HepG2 (cell line): Measurements from ENCODE around the gene CHKA. TPM values are rescaled to one million over a fixed set of nuclear protein-coding genes. Genes with fewer than 3 reads are reported as not detected.

Experiments
- ATAC-seq: fragments of 200-7000 bp; cut with Tn5 transposase; 3 replicates; pipeline ENCODE4 v1.9.1; 2020; ENCODE audit warnings: mild to moderate bottlenecking, moderate library complexity
- BruUV-seq: library from RNA; stranded (reverse); fragments of 400-500 nt; replicated peaks from 2 replicates; lab custom pipeline; 2021; lab: Mats Ljungman, UMichigan
- CTCF ChIA-PET: fragments of 300-600 bp; formaldehyde crosslinking; extraction: SDS; loops from one replicate; lab custom pipeline; 2021; ENCODE audit warnings: low total read pairs, inconsistent platforms, low intra/inter-chr PET ratio; lab: Yijun Ruan, JAX
- POLR2A ChIA-PET: fragments of 350-600 bp; sonication (Branson Sonifier 250); formaldehyde crosslinking; loops from one replicate; lab custom pipeline; 2020; ENCODE audit warnings: antibody characterized with exemption, inconsistent platforms; lab: Yijun Ruan, JAX
- DNase-seq: peaks from one replicate; pipeline ENCODE4 v3.0.0-alpha.2; 2015; ENCODE audit warnings: low spot score
- FAIRE-seq: peaks from 3 replicates; lab custom pipeline; 2011; peaks lifted over from hg19 to GRCh38; lab: Jason Lieb, UNC
- H2AFZ ChIP-seq: one replicate; pipeline ENCODE4 v1.6.1; 2011; ENCODE audit warnings: low read length, inconsistent platforms
- H3K27ac ChIP-seq: fragments of 300-600 bp; 3 replicates; pipeline ENCODE4 v1.8.0; 2011; ENCODE audit warnings: mixed run types, mild to moderate bottlenecking, mixed read lengths, low read length, inconsistent platforms; ENCODE audit not compliant: insufficient read depth; ENCODE audit errors: extremely low read length
- H3K27me3 ChIP-seq, 2 experiments: fragments of 200-600 bp in 1 of 2; 2 replicates in 1 of 2; 3 replicates in 1 of 2; pipeline versions ENCODE4 v1.6.0 to v1.8.0; 2011; ENCODE audit warnings: low read length in 2 of 2, mild to moderate bottlenecking in 2 of 2, moderate library complexity in 2 of 2, inconsistent platforms in 1 of 2; ENCODE audit not compliant: insufficient read depth in 2 of 2, control insufficient read depth in 1 of 2
- H3K36me3 ChIP-seq, 2 experiments: fragments of 200-600 bp in 1 of 2; replicated peaks in 1 of 2; 2 replicates in 1 of 2; 3 replicates in 1 of 2; pipeline versions ENCODE4 v1.5.1 to v1.8.0; 2011; ENCODE audit warnings: low read length in 2 of 2, inconsistent platforms in 1 of 2; ENCODE audit not compliant: insufficient read depth in 2 of 2, control insufficient read depth in 1 of 2
- H3K4me1 ChIP-seq: 2 replicates; pipeline ENCODE4 v1.5.1; 2012; ENCODE audit warnings: low read length, inconsistent platforms; ENCODE audit not compliant: insufficient read depth
- H3K4me2 ChIP-seq: 2 replicates; pipeline ENCODE4 v1.6.0; 2011; ENCODE audit warnings: low read depth, low read length, inconsistent platforms
- H3K4me3 ChIP-seq, 3 experiments: fragments of 200-600 bp in 1 of 3; sonication (generic), shearing (Covaris generic) in 1 of 3; replicated peaks in 1 of 3; 2 replicates each; pipeline ENCODE4 v1.5.1; 2011 to 2016; ENCODE audit warnings: low read length in 3 of 3, inconsistent platforms in 2 of 3, low read depth in 2 of 3, mild to moderate bottlenecking in 2 of 3, control low read depth in 1 of 3, mixed read lengths in 1 of 3; ENCODE audit not compliant: insufficient read depth in 1 of 3
- H3K79me2 ChIP-seq: one replicate; pipeline ENCODE4 v1.6.1; 2011; ENCODE audit warnings: low read length, inconsistent platforms; ENCODE audit not compliant: insufficient read depth
- H3K9ac ChIP-seq: 2 replicates; pipeline ENCODE4 v1.6.0; 2011; ENCODE audit warnings: mild to moderate bottlenecking, low read depth, low read length, inconsistent platforms; ENCODE audit not compliant: insufficient read depth
- H3K9me3 ChIP-seq: 2 replicates; pipeline ENCODE4 v1.5.1; 2012; ENCODE audit warnings: mild to moderate bottlenecking, low read length
- H4K20me1 ChIP-seq: 2 replicates; pipeline ENCODE4 v1.6.0; 2011; ENCODE audit warnings: inconsistent platforms, mild to moderate bottlenecking, low read length, moderate library complexity; ENCODE audit not compliant: insufficient read depth
- AGO1 ChIP-seq: fragments of 200-400 bp; formaldehyde crosslinking; IDR thresholded peaks from 2 replicates; pipeline ENCODE4 v1.6.1; 2017; ENCODE audit warnings: mild to moderate bottlenecking, low read depth, low read length, moderate library complexity; ENCODE audit not compliant: poor library complexity, severe bottlenecking
- CEBPB ChIP-seq: IDR thresholded peaks from 2 replicates; pipeline ENCODE4 v1.6.1; 2011; ENCODE audit warnings: low read depth, low read length, improper control_type of control experiment, borderline replicate concordance
- DMAP1 ChIP-seq: IDR thresholded peaks from 2 replicates; pipeline ENCODE4 v1.6.1; 2016
- KDM2A ChIP-seq: sonication (generic); formaldehyde crosslinking; IDR thresholded peaks from 2 replicates; pipeline ENCODE4 v1.4.0; 2020; ENCODE audit warnings: low read depth, missing genetic modification reagents, borderline replicate concordance
- NFYB ChIP-seq: sonication (generic); formaldehyde crosslinking; IDR thresholded peaks from 2 replicates; pipeline ENCODE4 v1.4.0; 2020; ENCODE audit warnings: missing genetic modification reagents
- RBM22 ChIP-seq: fragments of 200-400 bp; formaldehyde crosslinking; optimal IDR thresholded peaks from 2 replicates; pipeline ENCODE3; 2017; ENCODE audit warnings: mild to moderate bottlenecking, low read length, moderate library complexity
- TP53 ChIP-seq: sonication (generic); formaldehyde crosslinking; conservative IDR thresholded peaks from 2 replicates; pipeline ENCODE4 v1.4.0; 2020; ENCODE audit warnings: missing genetic modification reagents
- ZNF564 ChIP-seq: sonication (generic); formaldehyde crosslinking; IDR thresholded peaks from 2 replicates; pipeline ENCODE4 v1.8.1; 2023; ENCODE audit warnings: mild to moderate bottlenecking, missing genetic modification reagents
- ZSCAN12 ChIP-seq: sonication (generic); formaldehyde crosslinking; IDR thresholded peaks from 2 replicates; pipeline ENCODE4 v1.9.0; 2021; ENCODE audit warnings: mild to moderate bottlenecking, missing genetic modification reagents
- ZSCAN9 ChIP-seq: IDR thresholded peaks from 2 replicates; pipeline ENCODE4 v1.6.1; 2016; ENCODE audit warnings: borderline replicate concordance
- WGBS: methylation state at CpG from one replicate; pipeline ENCODE4 v1.1.6; 2017; ENCODE audit warnings: low lambda C conversion rate; 5-methylcytosine and 5-hydroxymethylcytosine counted together
- in situ Hi-C: cut with HindIII; loops from 2 replicates; pipeline ENCODE4 v1.10.0; 2017; ENCODE audit warnings: low pct_unique_long_range_greater_than_20kb; ENCODE audit not compliant: extremely low pct_ligation_motif_present
- intact Hi-C: fragments of 100-400 bp; cut with micrococcal nuclease; formaldehyde crosslinking; loops from one replicate; pipeline ENCODE4 v1.10.0; 2022; ENCODE audit not compliant: unreplicated experiment
- polyA plus RNA-seq, 8 experiments: library from polyadenylated mRNA; depleted of rRNA in 3 of 8; stranded (reverse) in 7 of 8; unstranded in 1 of 8; fragments of >200 nt; fragmentation: Illumina TruSeq in 4 of 8; extraction: Trizol in 4 of 8; gene quantifications; 2 replicates each; pipeline versions ENCODE4 v1.2.1 to v1.2.3, GENCODE V29; 2011 to 2016; ENCODE audit warnings: low read depth in 4 of 8, missing spikeins in 1 of 8, mixed read lengths in 1 of 8; ENCODE audit not compliant: insufficient read depth in 1 of 8
- total RNA-seq, 5 experiments: library from RNA; depleted of rRNA; stranded (reverse); fragments of >200 nt; fragmentation: Illumina TruSeq; extraction: Trizol; gene quantifications; 2 replicates each; pipeline ENCODE4 v1.2.3, GENCODE V29; 2016; ENCODE audit warnings: low read depth in 1 of 5
- TF ChIP-seq, protein P1 (sequence below): sonication (generic); formaldehyde crosslinking; IDR thresholded peaks from 2 replicates; pipeline ENCODE4 v1.4.0; 2020; ENCODE audit warnings: missing genetic modification reagents, borderline replicate concordance
- TF ChIP-seq, protein P2 (sequence below): sonication (generic); formaldehyde crosslinking; IDR thresholded peaks from 2 replicates; pipeline ENCODE4 v1.8.0; 2022; ENCODE audit warnings: low read depth, missing genetic modification reagents

CHKA gene
- total and polyA plus RNA-seq, 2 of the 13 experiments (the other 11 are each of a cell fraction or from before 2014, with no cell fraction given), result 71.6 to 92.7 TPM

GRCh38 chr11:68074584-68075352 lies 46.4 kb downstream of the CHKA start:
- no peak overlapping the region for H3K9ac ChIP-seq
- FAIRE-seq (no peak), ATAC-seq (no peak), DNase-seq (no peak)
- peaks cover 35% of the 10 kb centered on the region for H3K4me1 ChIP-seq
- ChIA-PET POLR2A (no interaction called here), CTCF (no interaction called here)
- H3K4me3 ChIP-seq, result no peak overlapping the region
- no peak overlapping the region for H3K27ac ChIP-seq
- no TSS peak for BruUV-seq
- peaks cover 48% of the 10 kb centered on the region for H3K79me2 ChIP-seq
- no peaks in the 10 kb centered on the region for H3K27me3 ChIP-seq
- TF ChIP-seq CEBPB, result peak; percentile 64; the same call in 1 of the 2 replicates
- TF ChIP-seq, protein P1, sequence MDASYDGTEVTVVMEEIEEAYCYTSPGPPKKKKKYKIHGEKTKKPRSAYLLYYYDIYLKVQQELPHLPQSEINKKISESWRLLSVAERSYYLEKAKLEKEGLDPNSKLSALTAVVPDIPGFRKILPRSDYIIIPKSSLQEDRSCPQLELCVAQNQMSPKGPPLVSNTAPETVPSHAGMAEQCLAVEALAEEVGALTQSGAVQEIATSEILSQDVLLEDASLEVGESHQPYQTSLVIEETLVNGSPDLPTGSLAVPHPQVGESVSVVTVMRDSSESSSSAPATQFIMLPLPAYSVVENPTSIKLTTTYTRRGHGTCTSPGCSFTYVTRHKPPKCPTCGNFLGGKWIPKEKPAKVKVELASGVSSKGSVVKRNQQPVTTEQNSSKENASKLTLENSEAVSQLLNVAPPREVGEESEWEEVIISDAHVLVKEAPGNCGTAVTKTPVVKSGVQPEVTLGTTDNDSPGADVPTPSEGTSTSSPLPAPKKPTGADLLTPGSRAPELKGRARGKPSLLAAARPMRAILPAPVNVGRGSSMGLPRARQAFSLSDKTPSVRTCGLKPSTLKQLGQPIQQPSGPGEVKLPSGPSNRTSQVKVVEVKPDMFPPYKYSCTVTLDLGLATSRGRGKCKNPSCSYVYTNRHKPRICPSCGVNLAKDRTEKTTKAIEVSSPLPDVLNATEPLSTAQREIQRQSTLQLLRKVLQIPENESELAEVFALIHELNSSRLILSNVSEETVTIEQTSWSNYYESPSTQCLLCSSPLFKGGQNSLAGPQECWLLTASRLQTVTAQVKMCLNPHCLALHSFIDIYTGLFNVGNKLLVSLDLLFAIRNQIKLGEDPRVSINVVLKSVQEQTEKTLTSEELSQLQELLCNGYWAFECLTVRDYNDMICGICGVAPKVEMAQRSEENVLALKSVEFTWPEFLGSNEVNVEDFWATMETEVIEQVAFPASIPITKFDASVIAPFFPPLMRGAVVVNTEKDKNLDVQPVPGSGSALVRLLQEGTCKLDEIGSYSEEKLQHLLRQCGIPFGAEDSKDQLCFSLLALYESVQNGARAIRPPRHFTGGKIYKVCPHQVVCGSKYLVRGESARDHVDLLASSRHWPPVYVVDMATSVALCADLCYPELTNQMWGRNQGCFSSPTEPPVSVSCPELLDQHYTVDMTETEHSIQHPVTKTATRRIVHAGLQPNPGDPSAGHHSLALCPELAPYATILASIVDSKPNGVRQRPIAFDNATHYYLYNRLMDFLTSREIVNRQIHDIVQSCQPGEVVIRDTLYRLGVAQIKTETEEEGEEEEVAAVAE (CRISPR knock-in tag), result no peak
- TF ChIP-seq, protein P2, sequence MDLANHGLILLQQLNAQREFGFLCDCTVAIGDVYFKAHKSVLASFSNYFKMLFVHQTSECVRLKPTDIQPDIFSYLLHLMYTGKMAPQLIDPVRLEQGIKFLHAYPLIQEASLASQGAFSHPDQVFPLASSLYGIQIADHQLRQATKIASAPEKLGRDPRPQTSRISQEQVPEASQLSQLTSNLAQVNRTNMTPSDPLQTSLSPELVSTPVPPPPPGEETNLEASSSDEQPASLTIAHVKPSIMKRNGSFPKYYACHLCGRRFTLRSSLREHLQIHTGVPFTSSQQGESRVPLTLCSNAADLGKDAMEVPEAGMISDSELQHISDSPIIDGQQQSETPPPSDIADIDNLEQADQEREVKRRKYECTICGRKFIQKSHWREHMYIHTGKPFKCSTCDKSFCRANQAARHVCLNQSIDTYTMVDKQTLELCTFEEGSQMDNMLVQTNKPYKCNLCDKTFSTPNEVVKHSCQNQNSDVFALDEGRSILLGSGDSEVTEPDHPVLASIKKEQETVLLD (CRISPR knock-in tag), result no peak
- no peak for TF ChIP-seq TP53
- TF ChIP-seq KDM2A (CRISPR knock-in tag), result no peak
- no peak for TF ChIP-seq ZSCAN9 (CRISPR knock-in tag)
- TF ChIP-seq ZSCAN12 (CRISPR knock-in tag), result no peak
- peak; percentile 35 for TF ChIP-seq RBM22
- no peak for TF ChIP-seq AGO1
- no peak for TF ChIP-seq ZNF564 (CRISPR knock-in tag)
- TF ChIP-seq NFYB (CRISPR knock-in tag), result no peak
- no peak for TF ChIP-seq DMAP1 (CRISPR knock-in tag)
- intact Hi-C loops (loop anchor here (5.0 kb wide), 1 partner anchor 133 kb away; no protein-coding TSS in a partner anchor), in situ Hi-C loops (loop anchor here (10.0 kb wide), 1 partner anchor 130 kb away; no protein-coding TSS in a partner anchor)
- peaks cover 44 to 86% of the 10 kb centered on the region in 2 experiments for H3K36me3 ChIP-seq
- H3K4me2 ChIP-seq, result no peak overlapping the region
- 96% methylated on average over 10 of the region's 10 CpGs for WGBS
- no peaks in the 10 kb centered on the region for H3K9me3 ChIP-seq
- no peak overlapping the region for H2AFZ ChIP-seq
- peaks cover 17% of the 10 kb centered on the region; the same call in 1 of the 2 replicates for H4K20me1 ChIP-seq
